ENCODE measurements around the gene AKR1B15. TPM values are rescaled to one million over a fixed set of nuclear protein-coding genes. Genes with fewer than 3 reads are reported as not detected.
"Not testable (repeated sequence)": the region's sequence is repeated elsewhere in the genome, so short reads cannot be mapped to it uniquely, and the experiment has no call there.

AKR1B15 gene
- total RNA-seq, 1 donor from 2014 or later = not detected

GRCh38 chr7:134567368-134567767, 18.5 kb downstream of the AKR1B15 start:
- intact Hi-C loops (cut with micrococcal nuclease) = no loop called here
- H3K4me1 ChIP-seq = no peaks in the 10 kb centered on the region
- H3K4me3 ChIP-seq = no peak overlapping the region
- H3K9me3 ChIP-seq (replicated peaks) = peaks cover 15% of the 10 kb centered on the region
- no peak for TF ChIP-seq CTCF (IDR thresholded peaks at IDR 0.05; ENCODE audit: borderline replicate concordance)
- H3K36me3 ChIP-seq = no peaks in the 10 kb centered on the region
- no peak for DNase-seq
- H3K27ac ChIP-seq (replicated peaks) = no peak overlapping the region
- no peaks in the 10 kb centered on the region for H3K27me3 ChIP-seq (ENCODE audit: low read depth)

GRCh38 chr7:134569962-134570361, 21.1 kb downstream of the AKR1B15 start:
- H3K4me1 ChIP-seq; intact Hi-C loops (cut with micrococcal nuclease): not testable (repeated sequence)

GRCh38 chr7:134571101-134571500, 22.2 kb downstream of the AKR1B15 start:
- no peak for DNase-seq
- no peak overlapping the region for H3K27ac ChIP-seq (replicated peaks)
- no peak for TF ChIP-seq CTCF (IDR thresholded peaks at IDR 0.05; ENCODE audit: borderline replicate concordance)
- H3K27me3 ChIP-seq (ENCODE audit: low read depth) = no peaks in the 10 kb centered on the region
- no peak overlapping the region for H3K4me3 ChIP-seq
- no peaks in the 10 kb centered on the region for H3K4me1 ChIP-seq
- intact Hi-C loops (cut with micrococcal nuclease) = no loop called here
- no peaks in the 10 kb centered on the region for H3K36me3 ChIP-seq
- H3K9me3 ChIP-seq (replicated peaks) = peaks cover 15% of the 10 kb centered on the region

More at GRCh38 chr7:134569962-134570361, 21.1 kb downstream of the AKR1B15 start:
- H3K36me3 ChIP-seq; H3K27ac ChIP-seq (replicated peaks); H3K27me3 ChIP-seq (ENCODE audit: low read depth); H3K4me3 ChIP-seq; DNase-seq: not testable (repeated sequence)
- H3K9me3 ChIP-seq (replicated peaks) = peaks cover 15% of the 10 kb centered on the region

- H3K4me1 ChIP-seq = no peaks in the 10 kb centered on the region
- no peak overlapping the region for H3K27ac ChIP-seq (replicated peaks)
- no peaks in the 10 kb centered on the region for H3K36me3 ChIP-seq
- intact Hi-C loops (cut with micrococcal nuclease) = no loop called here
- no peaks in the 10 kb centered on the region for H3K27me3 ChIP-seq (ENCODE audit: low read depth)
- no peak for TF ChIP-seq CTCF (IDR thresholded peaks at IDR 0.05; ENCODE audit: borderline replicate concordance)
- H3K9me3 ChIP-seq (replicated peaks) = peaks cover 15% of the 10 kb centered on the region
- H3K4me3 ChIP-seq = no peak overlapping the region
- DNase-seq = no peak
Observed at GRCh38 chr7:134571746-134572461, 23.0 kb downstream of the AKR1B15 start.

GRCh38 chr7:134574322-134574721, 25.4 kb downstream of the AKR1B15 start:
- TF ChIP-seq CTCF (IDR thresholded peaks at IDR 0.05; ENCODE audit: borderline replicate concordance) = no peak
- no peak overlapping the region for H3K4me3 ChIP-seq
- intact Hi-C loops (cut with micrococcal nuclease) = no loop called here

GRCh38 chr7:134584290-134584689, 35.4 kb downstream of the AKR1B15 start:
- no peak overlapping the region for H3K4me3 ChIP-seq
- H3K27me3 ChIP-seq (ENCODE audit: low read depth) = peaks cover 20% of the 10 kb centered on the region
- H3K4me1 ChIP-seq = no peaks in the 10 kb centered on the region
- H3K36me3 ChIP-seq = no peaks in the 10 kb centered on the region
- no peaks in the 10 kb centered on the region for H3K9me3 ChIP-seq (replicated peaks)
- intact Hi-C loops (cut with micrococcal nuclease) = no loop called here
- no peak for TF ChIP-seq CTCF (IDR thresholded peaks at IDR 0.05; ENCODE audit: borderline replicate concordance)
- DNase-seq = no peak
- no peak overlapping the region for H3K27ac ChIP-seq (replicated peaks)

More at GRCh38 chr7:134574322-134574721, 25.4 kb downstream of the AKR1B15 start:
- Histone ChIP-seq H3K9me3 (replicated peaks) (peaks cover 15% of the 10 kb centered on the region), H3K36me3 (no peaks in the 10 kb centered on the region), H3K27ac (replicated peaks) (no peak overlapping the region), H3K27me3 (ENCODE audit: low read depth) (no peaks in the 10 kb centered on the region), H3K4me1 (no peaks in the 10 kb centered on the region)
- no peak for DNase-seq

All from left ventricle myocardium inferior (tissue), 1 donor.